Measurements from ENCODE around the gene UGT1A3. TPM values are rescaled to one million over a fixed set of nuclear protein-coding genes. Genes with fewer than 3 reads are reported as not detected.

UGT1A3 gene
- total and polyA plus RNA-seq, 5 donors from 2014 or later, result not detected

- Mint-ChIP-seq H3K4me3 (no peak overlapping the region), H3K4me1 (no peaks in the 10 kb centered on the region), H3K27me3 (peaks cover 26% of the 10 kb centered on the region), H3K36me3 (no peaks in the 10 kb centered on the region), H3K9me3 (peaks cover 0 to 2% (median 2%) of the 10 kb centered on the region in 7 donors), H3K27ac (no peak overlapping the region)
- DNase-seq, result no peak
- peaks cover 11% of the 10 kb centered on the region for H3K27me3 ChIP-seq (ENCODE audit: control insufficient read depth, insufficient read depth, low read length)
- no peaks in the 10 kb centered on the region for H3K36me3 ChIP-seq (ENCODE audit: control insufficient read depth, insufficient read depth, low read length)
- no peak overlapping the region for H3K4me3 ChIP-seq (ENCODE audit: low read depth, low read length)
- H3K4me1 ChIP-seq (ENCODE audit: control insufficient read depth, insufficient read depth, low read length, poor library complexity, severe bottlenecking), result no peaks in the 10 kb centered on the region
- H3K9me3 ChIP-seq (ENCODE audit: control insufficient read depth in 2 of 2, low read length in 2 of 2), result no peaks in the 10 kb centered on the region
- no peak for ATAC-seq (ENCODE audit: low read depth in 2 of 2)
- H3K27ac ChIP-seq (ENCODE audit: insufficient read depth, low read length, poor library complexity, severe bottlenecking), result no peak overlapping the region
Observed at GRCh38 chr2:233764264-233764663, 35.4 kb downstream of the UGT1A3 start.

GRCh38 chr2:233764761-233765160 lies 35.9 kb downstream of the UGT1A3 start:
- Histone ChIP-seq H3K36me3 (ENCODE audit: control insufficient read depth, insufficient read depth, low read length) (no peaks in the 10 kb centered on the region), H3K9me3 (ENCODE audit: control insufficient read depth in 2 of 2, low read length in 2 of 2) (no peaks in the 10 kb centered on the region), H3K4me1 (ENCODE audit: control insufficient read depth, insufficient read depth, low read length, poor library complexity, severe bottlenecking) (no peaks in the 10 kb centered on the region), H3K27ac (ENCODE audit: insufficient read depth, low read length, poor library complexity, severe bottlenecking) (no peak overlapping the region), H3K4me3 (ENCODE audit: low read depth, low read length) (no peak overlapping the region), H3K27me3 (ENCODE audit: control insufficient read depth, insufficient read depth, low read length) (peaks cover 13% of the 10 kb centered on the region)
- ATAC-seq (ENCODE audit: low read depth in 2 of 2), result no peak
- Mint-ChIP-seq H3K9me3 (peaks cover 0 to 2% (median 2%) of the 10 kb centered on the region in 7 donors), H3K27me3 (peaks cover 26% of the 10 kb centered on the region), H3K4me1 (no peaks in the 10 kb centered on the region), H3K36me3 (no peaks in the 10 kb centered on the region), H3K27ac (no peak overlapping the region), H3K4me3 (no peak overlapping the region)
- DNase-seq, result no peak

GRCh38 chr2:233766416-233766815 lies 37.6 kb downstream of the UGT1A3 start:
- peaks cover 13% of the 10 kb centered on the region for H3K27me3 ChIP-seq (ENCODE audit: control insufficient read depth, insufficient read depth, low read length)
- Mint-ChIP-seq H3K36me3 (no peaks in the 10 kb centered on the region), H3K9me3 (peaks cover 0 to 4% (median 0%) of the 10 kb centered on the region in 7 donors), H3K27ac (no peak overlapping the region), H3K27me3 (peaks cover 31% of the 10 kb centered on the region), H3K4me3 (no peak overlapping the region), H3K4me1 (no peaks in the 10 kb centered on the region)
- no peak for ATAC-seq (ENCODE audit: low read depth in 2 of 2)
- no peak overlapping the region for H3K27ac ChIP-seq (ENCODE audit: insufficient read depth, low read length, poor library complexity, severe bottlenecking)
- no peaks in the 10 kb centered on the region for H3K4me1 ChIP-seq (ENCODE audit: control insufficient read depth, insufficient read depth, low read length, poor library complexity, severe bottlenecking)
- DNase-seq, result no peak
- H3K36me3 ChIP-seq (ENCODE audit: control insufficient read depth, insufficient read depth, low read length), result no peaks in the 10 kb centered on the region
- no peak overlapping the region for H3K4me3 ChIP-seq (ENCODE audit: low read depth, low read length)
- H3K9me3 ChIP-seq (ENCODE audit: control insufficient read depth in 2 of 2, low read length in 2 of 2), result no peaks in the 10 kb centered on the region

DNA sequence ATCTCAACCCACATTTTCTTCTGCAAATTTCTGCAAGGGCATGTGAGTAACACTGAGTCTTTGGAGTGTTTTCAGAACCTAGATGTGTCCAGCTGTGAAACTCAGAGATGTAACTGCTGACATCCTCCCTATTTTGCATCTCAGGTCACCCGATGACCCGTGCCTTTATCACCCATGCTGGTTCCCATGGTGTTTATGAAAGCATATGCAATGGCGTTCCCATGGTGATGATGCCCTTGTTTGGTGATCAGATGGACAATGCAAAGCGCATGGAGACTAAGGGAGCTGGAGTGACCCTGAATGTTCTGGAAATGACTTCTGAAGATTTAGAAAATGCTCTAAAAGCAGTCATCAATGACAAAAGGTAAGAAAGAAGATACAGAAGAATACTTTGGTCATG lies 39.2 kb downstream of the UGT1A3 start:
- H3K9me3 ChIP-seq (ENCODE audit: control insufficient read depth in 2 of 2, low read length in 2 of 2), result no peaks in the 10 kb centered on the region
- Mint-ChIP-seq H3K27me3 (peaks cover 30% of the 10 kb centered on the region), H3K4me3 (no peak overlapping the region), H3K4me1 (no peaks in the 10 kb centered on the region), H3K36me3 (no peaks in the 10 kb centered on the region), H3K9me3 (peaks cover 0 to 4% (median 0%) of the 10 kb centered on the region in 7 donors), H3K27ac (no peak overlapping the region)
- H3K36me3 ChIP-seq (ENCODE audit: control insufficient read depth, insufficient read depth, low read length), result no peaks in the 10 kb centered on the region
- H3K4me1 ChIP-seq (ENCODE audit: control insufficient read depth, insufficient read depth, low read length, poor library complexity, severe bottlenecking), result no peaks in the 10 kb centered on the region
- ATAC-seq (ENCODE audit: low read depth in 2 of 2), result no peak
- no peak overlapping the region for H3K27ac ChIP-seq (ENCODE audit: insufficient read depth, low read length, poor library complexity, severe bottlenecking)
- H3K4me3 ChIP-seq (ENCODE audit: low read depth, low read length), result no peak overlapping the region
- DNase-seq, result no peak
- peaks cover 11% of the 10 kb centered on the region for H3K27me3 ChIP-seq (ENCODE audit: control insufficient read depth, insufficient read depth, low read length)

DNA sequence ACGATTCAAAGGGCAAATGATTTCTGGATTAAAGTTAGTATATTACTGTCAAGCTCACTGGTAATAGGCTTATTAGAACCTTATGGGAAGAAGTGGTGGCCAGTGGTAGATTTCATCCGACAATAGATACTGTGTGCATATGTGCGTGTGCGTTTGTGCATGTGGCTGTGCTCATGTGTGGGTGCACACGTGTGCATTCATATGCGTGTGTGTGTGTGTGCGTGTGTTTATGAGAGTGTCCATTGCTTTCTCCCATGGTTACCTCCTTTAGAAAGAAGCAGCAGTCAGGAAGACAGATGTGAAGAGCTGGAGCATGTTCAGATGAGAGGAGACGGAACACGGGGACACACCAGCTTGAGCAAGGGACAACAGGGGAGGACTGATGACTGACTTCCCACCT lies 40.4 kb downstream of the UGT1A3 start:
- Mint-ChIP-seq H3K27me3 (peaks cover 20% of the 10 kb centered on the region), H3K27ac (no peak overlapping the region), H3K4me3 (no peak overlapping the region), H3K9me3 (peaks cover 0 to 5% (median 0%) of the 10 kb centered on the region in 7 donors), H3K36me3 (no peaks in the 10 kb centered on the region), H3K4me1 (no peaks in the 10 kb centered on the region)
- H3K9me3 ChIP-seq (ENCODE audit: control insufficient read depth in 2 of 2, low read length in 2 of 2), result no peaks in the 10 kb centered on the region
- no peak overlapping the region for H3K4me3 ChIP-seq (ENCODE audit: low read depth, low read length)
- H3K27me3 ChIP-seq (ENCODE audit: control insufficient read depth, insufficient read depth, low read length), result peaks cover 5% of the 10 kb centered on the region
- no peaks in the 10 kb centered on the region for H3K36me3 ChIP-seq (ENCODE audit: control insufficient read depth, insufficient read depth, low read length)
- ATAC-seq (ENCODE audit: low read depth in 2 of 2) (no peak), DNase-seq (no peak)
- no peaks in the 10 kb centered on the region for H3K4me1 ChIP-seq (ENCODE audit: control insufficient read depth, insufficient read depth, low read length, poor library complexity, severe bottlenecking)
- H3K27ac ChIP-seq (ENCODE audit: insufficient read depth, low read length, poor library complexity, severe bottlenecking), result no peak overlapping the region

GRCh38 chr2:233772153-233772552 lies 43.3 kb downstream of the UGT1A3 start:
- H3K36me3 ChIP-seq (ENCODE audit: control insufficient read depth, insufficient read depth, low read length), result no peaks in the 10 kb centered on the region
- Mint-ChIP-seq H3K36me3 (no peaks in the 10 kb centered on the region), H3K4me1 (no peaks in the 10 kb centered on the region), H3K27ac (no peak overlapping the region), H3K27me3 (peaks cover 5% of the 10 kb centered on the region), H3K4me3 (no peak overlapping the region), H3K9me3 (peaks cover 0 to 12% (median 3%) of the 10 kb centered on the region in 7 donors)
- peaks cover 0 to 10% of the 10 kb centered on the region in 2 experiments for H3K9me3 ChIP-seq (ENCODE audit: control insufficient read depth in 2 of 2, low read length in 2 of 2)
- no peaks in the 10 kb centered on the region for H3K4me1 ChIP-seq (ENCODE audit: control insufficient read depth, insufficient read depth, low read length, poor library complexity, severe bottlenecking)
- DNase-seq, result no peak
- H3K4me3 ChIP-seq (ENCODE audit: low read depth, low read length), result no peak overlapping the region
- ATAC-seq (ENCODE audit: low read depth in 2 of 2), result no peak
- H3K27me3 ChIP-seq (ENCODE audit: control insufficient read depth, insufficient read depth, low read length), result peaks cover 2% of the 10 kb centered on the region
- H3K27ac ChIP-seq (ENCODE audit: insufficient read depth, low read length, poor library complexity, severe bottlenecking), result no peak overlapping the region

DNA sequence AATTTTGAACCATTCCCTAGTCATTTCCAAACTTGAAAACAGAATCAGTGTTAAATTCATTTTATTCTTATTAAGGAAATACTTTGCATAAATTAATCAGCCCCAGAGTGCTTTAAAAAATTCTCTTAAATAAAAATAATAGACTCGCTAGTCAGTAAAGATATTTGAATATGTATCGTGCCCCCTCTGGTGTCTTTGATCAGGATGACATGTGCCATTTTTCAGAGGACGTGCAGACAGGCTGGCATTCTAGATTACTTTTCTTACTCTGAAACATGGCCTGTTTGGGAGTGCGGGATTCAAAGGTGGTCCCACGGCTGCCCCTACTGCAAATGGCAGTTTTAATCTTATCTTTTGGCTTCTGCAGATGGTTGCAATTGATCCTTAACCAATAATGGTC lies 43.7 kb downstream of the UGT1A3 start:
- H3K4me1 Mint-ChIP-seq, result no peaks in the 10 kb centered on the region
- Histone ChIP-seq H3K36me3 (ENCODE audit: control insufficient read depth, insufficient read depth, low read length) (no peaks in the 10 kb centered on the region), H3K4me3 (ENCODE audit: low read depth, low read length) (no peak overlapping the region), H3K9me3 (ENCODE audit: control insufficient read depth in 2 of 2, low read length in 2 of 2) (peaks cover 0 to 11% of the 10 kb centered on the region in 2 experiments), H3K27ac (ENCODE audit: insufficient read depth, low read length, poor library complexity, severe bottlenecking) (no peak overlapping the region), H3K27me3 (ENCODE audit: control insufficient read depth, insufficient read depth, low read length) (peaks cover 5% of the 10 kb centered on the region), H3K4me1 (ENCODE audit: control insufficient read depth, insufficient read depth, low read length, poor library complexity, severe bottlenecking) (no peaks in the 10 kb centered on the region)
- no peak overlapping the region for H3K27ac Mint-ChIP-seq
- H3K4me3 Mint-ChIP-seq, result no peak overlapping the region
- no peaks in the 10 kb centered on the region for H3K36me3 Mint-ChIP-seq
- ATAC-seq (ENCODE audit: low read depth in 2 of 2) (no peak), DNase-seq (no peak)
- H3K27me3 Mint-ChIP-seq, result peaks cover 5% of the 10 kb centered on the region
- peaks cover 0 to 14% (median 3%) of the 10 kb centered on the region in 7 donors for H3K9me3 Mint-ChIP-seq

- no peaks in the 10 kb centered on the region for H3K4me1 Mint-ChIP-seq
Observed at GRCh38 chr2:233773854-233774253, 45.0 kb downstream of the UGT1A3 start.

More at GRCh38 chr2:233773854-233774253, 45.0 kb downstream of the UGT1A3 start:
- ATAC-seq (ENCODE audit: low read depth in 2 of 2) (no peak), DNase-seq (no peak)
- Histone ChIP-seq H3K27me3 (ENCODE audit: control insufficient read depth, insufficient read depth, low read length) (peaks cover 10% of the 10 kb centered on the region), H3K4me3 (ENCODE audit: low read depth, low read length) (no peak overlapping the region), H3K36me3 (ENCODE audit: control insufficient read depth, insufficient read depth, low read length) (no peaks in the 10 kb centered on the region), H3K4me1 (ENCODE audit: control insufficient read depth, insufficient read depth, low read length, poor library complexity, severe bottlenecking) (no peaks in the 10 kb centered on the region), H3K9me3 (ENCODE audit: control insufficient read depth in 2 of 2, low read length in 2 of 2) (peaks cover 0 to 11% of the 10 kb centered on the region in 2 experiments), H3K27ac (ENCODE audit: insufficient read depth, low read length, poor library complexity, severe bottlenecking) (no peak overlapping the region)
- no peaks in the 10 kb centered on the region for H3K36me3 Mint-ChIP-seq
- H3K4me3 Mint-ChIP-seq, result no peak overlapping the region
- H3K27me3 Mint-ChIP-seq, result peaks cover 5% of the 10 kb centered on the region
- no peak overlapping the region for H3K27ac Mint-ChIP-seq
- H3K9me3 Mint-ChIP-seq, result peaks cover 0 to 17% (median 3%) of the 10 kb centered on the region in 7 donors
